HepG2 (cell line): ENCODE results near the gene SUSD2.

Experiments
- BHLHE40 ChIP-seq: IDR thresholded peaks from 2 replicates; pipeline ENCODE4 v1.6.1; 2011; ENCODE audit warnings: low read length, improper control_type of control experiment
- FOXK1 ChIP-seq: sonication (generic); formaldehyde crosslinking; IDR thresholded peaks from 2 replicates; pipeline ENCODE4 v1.4.0; 2020; ENCODE audit warnings: low read depth, missing genetic modification reagents, borderline replicate concordance
- MATR3 ChIP-seq: sonication (generic); formaldehyde crosslinking; IDR thresholded peaks from 2 replicates; pipeline ENCODE4 v1.4.0; 2020; ENCODE audit warnings: missing genetic modification reagents
- ZFY ChIP-seq: sonication (generic); formaldehyde crosslinking; IDR thresholded peaks from 2 replicates; pipeline ENCODE4 v1.4.0; 2020; ENCODE audit warnings: missing genetic modification reagents
- ZNF354B ChIP-seq: sonication (generic); formaldehyde crosslinking; IDR thresholded peaks from 2 replicates; pipeline ENCODE4 v1.8.0; 2022; ENCODE audit warnings: mild to moderate bottlenecking, missing genetic modification reagents
- TF ChIP-seq, protein P1 (sequence below): sonication (generic); formaldehyde crosslinking; IDR thresholded peaks from 2 replicates; pipeline ENCODE4 v1.5.0; 2020; ENCODE audit warnings: missing genetic modification reagents, mild to moderate bottlenecking, borderline replicate concordance
- TF ChIP-seq, protein P2 (sequence below): sonication (generic); formaldehyde crosslinking; IDR thresholded peaks from 2 replicates; pipeline ENCODE4 v1.4.0; 2020; ENCODE audit warnings: missing genetic modification reagents

DNA sequence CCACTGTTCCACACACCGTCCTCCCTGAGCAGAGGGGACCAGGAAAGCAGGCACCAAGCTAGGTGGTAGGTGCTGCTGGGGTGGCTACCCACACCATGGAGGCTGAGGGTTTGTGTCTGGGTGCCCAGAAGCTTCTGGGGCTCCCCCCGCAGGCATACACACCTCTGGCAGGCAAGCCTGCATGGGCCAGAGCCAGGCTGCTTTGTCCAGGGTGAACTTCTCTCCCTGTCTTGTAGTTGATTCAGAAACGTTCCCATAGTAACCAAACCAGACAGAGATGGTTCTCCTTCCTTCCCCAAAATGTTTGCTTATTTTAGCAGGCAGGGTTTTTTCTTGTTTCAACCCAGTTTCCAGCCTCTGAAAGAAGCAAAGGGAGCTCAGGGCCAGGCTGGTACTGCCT, 40.9 kb upstream of the SUSD2 start:
- TF ChIP-seq FOXK1 (CRISPR knock-in tag) (no peak), MATR3 (CRISPR knock-in tag) (no peak), ZFY (CRISPR knock-in tag) (no peak), ZNF354B (no peak), BHLHE40 (no peak)
- TF ChIP-seq, protein P1, sequence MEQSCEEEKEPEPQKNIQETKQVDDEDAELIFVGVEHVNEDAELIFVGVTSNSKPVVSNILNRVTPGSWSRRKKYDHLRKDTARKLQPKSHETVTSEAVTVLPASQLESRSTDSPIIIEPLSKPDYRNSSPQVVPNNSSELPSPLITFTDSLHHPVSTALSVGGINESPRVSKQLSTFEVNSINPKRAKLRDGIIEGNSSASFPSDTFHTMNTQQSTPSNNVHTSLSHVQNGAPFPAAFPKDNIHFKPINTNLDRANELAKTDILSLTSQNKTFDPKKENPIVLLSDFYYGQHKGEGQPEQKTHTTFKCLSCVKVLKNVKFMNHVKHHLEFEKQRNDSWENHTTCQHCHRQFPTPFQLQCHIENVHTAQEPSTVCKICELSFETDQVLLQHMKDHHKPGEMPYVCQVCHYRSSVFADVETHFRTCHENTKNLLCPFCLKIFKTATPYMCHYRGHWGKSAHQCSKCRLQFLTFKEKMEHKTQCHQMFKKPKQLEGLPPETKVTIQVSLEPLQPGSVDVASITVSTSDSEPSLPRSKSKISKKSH (CRISPR knock-in tag): no peak
- TF ChIP-seq, protein P2, sequence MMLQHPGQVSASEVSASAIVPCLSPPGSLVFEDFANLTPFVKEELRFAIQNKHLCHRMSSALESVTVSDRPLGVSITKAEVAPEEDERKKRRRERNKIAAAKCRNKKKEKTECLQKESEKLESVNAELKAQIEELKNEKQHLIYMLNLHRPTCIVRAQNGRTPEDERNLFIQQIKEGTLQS (CRISPR knock-in tag): no peak
